ENCODE measurements around the gene ATXN1. TPM values are rescaled to one million over a fixed set of nuclear protein-coding genes. Genes with fewer than 3 reads are reported as not detected.

The ATXN1 gene
- polyA plus RNA-seq, 1 donor (not counting 4 experiments of a cell fraction or from before 2014, with no cell fraction given): 9.7 TPM

- no peak overlapping the region for H3K27ac ChIP-seq (ENCODE audit: control insufficient read depth, insufficient read depth, low read length)
- FAIRE-seq (no peak), DNase-seq (ENCODE audit: low read depth, low spot score) (no peak)
- no peaks in the 10 kb centered on the region for H4K20me1 ChIP-seq (ENCODE audit: control insufficient read depth, extremely low read depth, insufficient read depth, low read length)
- H3K9me3 ChIP-seq (ENCODE audit: control insufficient read depth, low read depth, low read length): no peaks in the 10 kb centered on the region
- peaks cover 9% of the 10 kb centered on the region for H3K79me2 ChIP-seq (ENCODE audit: control insufficient read depth, insufficient read depth, low read length)
- H3K9ac ChIP-seq (ENCODE audit: control insufficient read depth, extremely low read depth, insufficient read depth, low read length): no peak overlapping the region
- no peak overlapping the region for H3K4me3 ChIP-seq (ENCODE audit: control insufficient read depth in 2 of 3, extremely low read depth in 1 of 3, insufficient read depth in 2 of 3, low read depth in 1 of 3, low read length in 3 of 3)
- peaks cover 20% of the 10 kb centered on the region for H3K4me1 ChIP-seq (ENCODE audit: control insufficient read depth, extremely low read depth, insufficient read depth, low read length)
- H3K27me3 ChIP-seq (ENCODE audit: control insufficient read depth, extremely low read depth, insufficient read depth, low read length): no peaks in the 10 kb centered on the region
- dilution Hi-C loops (cut with MboI; ENCODE audit: extremely low pct_ligation_motif_present, low sequenced_read_pairs): no loop called here
- no peaks in the 10 kb centered on the region for H3K36me3 ChIP-seq (ENCODE audit: control insufficient read depth in 2 of 2, extremely low read depth in 1 of 2, insufficient read depth in 2 of 2, low read length in 2 of 2)
- no peak overlapping the region for H2AFZ ChIP-seq (ENCODE audit: control insufficient read depth, low read length)
- TF ChIP-seq CTCF (optimal IDR thresholded peaks at IDR 0.05 in 1 of 3, IDR thresholded peaks at IDR 0.05 in 1 of 3, conservative IDR thresholded peaks at IDR 0.05 in 1 of 3; ENCODE audit: extremely low read depth in 1 of 3, insufficient read depth in 2 of 3, low read length in 3 of 3): no peak
- TF ChIP-seq EZH2 (IDR thresholded peaks at IDR 0.05; ENCODE audit: low read length): no peak
- H3K4me2 ChIP-seq (ENCODE audit: control insufficient read depth, extremely low read depth, insufficient read depth, low read depth, low read length): no peak overlapping the region
- no peaks in the 10 kb centered on the region for H3K9me1 ChIP-seq (ENCODE audit: control insufficient read depth, extremely low read depth, insufficient read depth, low read length)
These were observed 28.2 kb downstream of the ATXN1 start for GRCh38 chr6:16733085-16733484.

DNA sequence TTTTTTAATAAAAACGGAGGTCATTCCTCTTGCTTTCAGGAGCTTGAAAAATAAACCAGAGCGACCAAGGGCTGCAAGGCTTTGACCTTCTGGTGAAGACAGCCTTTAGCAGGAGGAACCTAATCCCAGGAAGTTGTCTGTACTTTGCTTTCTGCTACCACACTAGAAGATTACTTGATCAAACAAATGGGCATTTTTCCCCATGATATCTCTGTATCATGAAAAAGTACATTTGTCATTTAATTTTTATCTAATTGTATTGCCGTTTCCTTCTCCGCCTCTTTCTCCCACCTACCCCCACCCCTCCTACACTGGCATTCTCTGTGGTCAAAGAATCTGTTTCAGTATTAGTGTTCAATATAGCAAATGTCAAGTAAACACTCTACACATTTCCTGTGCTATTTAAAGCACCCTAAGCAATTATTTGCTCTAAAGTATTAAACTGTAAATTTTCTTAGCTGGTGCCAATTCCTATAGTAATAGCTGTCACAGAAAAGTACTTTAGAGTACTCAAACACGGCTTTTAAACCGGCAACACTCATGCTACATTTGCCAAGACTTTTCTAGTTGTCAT is 29.7 kb downstream of the ATXN1 start:
- TF ChIP-seq CTCF (optimal IDR thresholded peaks at IDR 0.05 in 1 of 3, IDR thresholded peaks at IDR 0.05 in 1 of 3, conservative IDR thresholded peaks at IDR 0.05 in 1 of 3; ENCODE audit: extremely low read depth in 1 of 3, insufficient read depth in 2 of 3, low read length in 3 of 3) (no peak), EZH2 (IDR thresholded peaks at IDR 0.05; ENCODE audit: low read length) (no peak)
- FAIRE-seq (no peak), DNase-seq (ENCODE audit: low read depth, low spot score) (no peak)
- no peaks in the 10 kb centered on the region for H4K20me1 ChIP-seq (ENCODE audit: control insufficient read depth, extremely low read depth, insufficient read depth, low read length)
- peaks cover 13% of the 10 kb centered on the region for H3K79me2 ChIP-seq (ENCODE audit: control insufficient read depth, insufficient read depth, low read length)
- dilution Hi-C loops (cut with MboI; ENCODE audit: extremely low pct_ligation_motif_present, low sequenced_read_pairs): no loop called here
- H3K9ac ChIP-seq (ENCODE audit: control insufficient read depth, extremely low read depth, insufficient read depth, low read length): no peak overlapping the region
- no peak overlapping the region for H3K4me2 ChIP-seq (ENCODE audit: control insufficient read depth, extremely low read depth, insufficient read depth, low read depth, low read length)
- H3K9me3 ChIP-seq (ENCODE audit: control insufficient read depth, low read depth, low read length): no peaks in the 10 kb centered on the region
- H3K4me1 ChIP-seq (ENCODE audit: control insufficient read depth, extremely low read depth, insufficient read depth, low read length): peaks cover 10% of the 10 kb centered on the region
- no peak overlapping the region for H3K27ac ChIP-seq (ENCODE audit: control insufficient read depth, insufficient read depth, low read length)
- H3K27me3 ChIP-seq (ENCODE audit: control insufficient read depth, extremely low read depth, insufficient read depth, low read length): no peaks in the 10 kb centered on the region
- no peak overlapping the region for H2AFZ ChIP-seq (ENCODE audit: control insufficient read depth, low read length)
- H3K4me3 ChIP-seq (ENCODE audit: control insufficient read depth in 2 of 3, extremely low read depth in 1 of 3, insufficient read depth in 2 of 3, low read depth in 1 of 3, low read length in 3 of 3): no peak overlapping the region
- no peaks in the 10 kb centered on the region for H3K36me3 ChIP-seq (ENCODE audit: control insufficient read depth in 2 of 2, extremely low read depth in 1 of 2, insufficient read depth in 2 of 2, low read length in 2 of 2)
- no peaks in the 10 kb centered on the region for H3K9me1 ChIP-seq (ENCODE audit: control insufficient read depth, extremely low read depth, insufficient read depth, low read length)

All from keratinocyte (primary cell).